ENCODE measurements around the gene ANKRD13B. TPM values are rescaled to one million over a fixed set of nuclear protein-coding genes. Genes with fewer than 3 reads are reported as not detected.

Gene ANKRD13B
- total and polyA plus RNA-seq, 2 of the 13 experiments (the other 11 are each of a cell fraction or from before 2014, with no cell fraction given): 1.7 to 1.8 TPM

GRCh38 chr17:29574732-29575510 is 18.0 kb upstream of the ANKRD13B start (continued):
- no peak for TF ChIP-seq SP140L (CRISPR knock-in tag; IDR thresholded peaks at IDR 0.05; ENCODE audit: borderline replicate concordance)
- TF ChIP-seq RFX3 (CRISPR knock-in tag; IDR thresholded peaks at IDR 0.05): no peak
- no peak for TF ChIP-seq DZIP1 (CRISPR knock-in tag; IDR thresholded peaks at IDR 0.05)
- peak; percentile 39; the same call in 1 of the 2 replicates for TF ChIP-seq MEIS1 (CRISPR knock-in tag; IDR thresholded peaks at IDR 0.05; ENCODE audit: borderline replicate concordance)
- no peak for TF ChIP-seq ETV6 (CRISPR knock-in tag; conservative IDR thresholded peaks at IDR 0.05)
- TF ChIP-seq SALL2 (CRISPR knock-in tag; IDR thresholded peaks at IDR 0.05): 0 out of 2 replicates have a peak, but pooled peaks have one; percentile 13
- TF ChIP-seq ZNF274 (CRISPR knock-in tag; IDR thresholded peaks at IDR 0.05): no peak
- peak; percentile 83; the same call in 1 of the 2 replicates for TF ChIP-seq ZNF788 (CRISPR knock-in tag; IDR thresholded peaks at IDR 0.05; ENCODE audit: borderline replicate concordance)
- peak; percentile 66; the same call in 1 of the 2 replicates for TF ChIP-seq ZFY (CRISPR knock-in tag; IDR thresholded peaks at IDR 0.05)
- peak; percentile 85 for TF ChIP-seq HOXA3 (CRISPR knock-in tag; IDR thresholded peaks at IDR 0.05)
- TF ChIP-seq, protein P1, sequence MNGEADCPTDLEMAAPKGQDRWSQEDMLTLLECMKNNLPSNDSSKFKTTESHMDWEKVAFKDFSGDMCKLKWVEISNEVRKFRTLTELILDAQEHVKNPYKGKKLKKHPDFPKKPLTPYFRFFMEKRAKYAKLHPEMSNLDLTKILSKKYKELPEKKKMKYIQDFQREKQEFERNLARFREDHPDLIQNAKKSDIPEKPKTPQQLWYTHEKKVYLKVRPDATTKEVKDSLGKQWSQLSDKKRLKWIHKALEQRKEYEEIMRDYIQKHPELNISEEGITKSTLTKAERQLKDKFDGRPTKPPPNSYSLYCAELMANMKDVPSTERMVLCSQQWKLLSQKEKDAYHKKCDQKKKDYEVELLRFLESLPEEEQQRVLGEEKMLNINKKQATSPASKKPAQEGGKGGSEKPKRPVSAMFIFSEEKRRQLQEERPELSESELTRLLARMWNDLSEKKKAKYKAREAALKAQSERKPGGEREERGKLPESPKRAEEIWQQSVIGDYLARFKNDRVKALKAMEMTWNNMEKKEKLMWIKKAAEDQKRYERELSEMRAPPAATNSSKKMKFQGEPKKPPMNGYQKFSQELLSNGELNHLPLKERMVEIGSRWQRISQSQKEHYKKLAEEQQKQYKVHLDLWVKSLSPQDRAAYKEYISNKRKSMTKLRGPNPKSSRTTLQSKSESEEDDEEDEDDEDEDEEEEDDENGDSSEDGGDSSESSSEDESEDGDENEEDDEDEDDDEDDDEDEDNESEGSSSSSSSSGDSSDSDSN (CRISPR knock-in tag; IDR thresholded peaks at IDR 0.05): peak; percentile 93
- no peak for TF ChIP-seq ZNF839 (CRISPR knock-in tag; IDR thresholded peaks at IDR 0.05; ENCODE audit: borderline replicate concordance)
- TF ChIP-seq MAFG (CRISPR knock-in tag; IDR thresholded peaks at IDR 0.05): peak; percentile 96
- TF ChIP-seq TBX2 (CRISPR knock-in tag; IDR thresholded peaks at IDR 0.05; ENCODE audit: borderline replicate concordance): peak; percentile 84
- TF ChIP-seq, protein P2, sequence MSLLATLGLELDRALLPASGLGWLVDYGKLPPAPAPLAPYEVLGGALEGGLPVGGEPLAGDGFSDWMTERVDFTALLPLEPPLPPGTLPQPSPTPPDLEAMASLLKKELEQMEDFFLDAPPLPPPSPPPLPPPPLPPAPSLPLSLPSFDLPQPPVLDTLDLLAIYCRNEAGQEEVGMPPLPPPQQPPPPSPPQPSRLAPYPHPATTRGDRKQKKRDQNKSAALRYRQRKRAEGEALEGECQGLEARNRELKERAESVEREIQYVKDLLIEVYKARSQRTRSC (CRISPR knock-in tag; IDR thresholded peaks at IDR 0.05; ENCODE audit: low read depth): 0 out of 2 replicates have a peak, but pooled peaks have one; percentile 46
- TF ChIP-seq, protein P3, sequence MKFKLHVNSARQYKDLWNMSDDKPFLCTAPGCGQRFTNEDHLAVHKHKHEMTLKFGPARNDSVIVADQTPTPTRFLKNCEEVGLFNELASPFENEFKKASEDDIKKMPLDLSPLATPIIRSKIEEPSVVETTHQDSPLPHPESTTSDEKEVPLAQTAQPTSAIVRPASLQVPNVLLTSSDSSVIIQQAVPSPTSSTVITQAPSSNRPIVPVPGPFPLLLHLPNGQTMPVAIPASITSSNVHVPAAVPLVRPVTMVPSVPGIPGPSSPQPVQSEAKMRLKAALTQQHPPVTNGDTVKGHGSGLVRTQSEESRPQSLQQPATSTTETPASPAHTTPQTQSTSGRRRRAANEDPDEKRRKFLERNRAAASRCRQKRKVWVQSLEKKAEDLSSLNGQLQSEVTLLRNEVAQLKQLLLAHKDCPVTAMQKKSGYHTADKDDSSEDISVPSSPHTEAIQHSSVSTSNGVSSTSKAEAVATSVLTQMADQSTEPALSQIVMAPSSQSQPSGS (CRISPR knock-in tag; IDR thresholded peaks at IDR 0.05): peak; percentile 77
- TF ChIP-seq EP300 (IDR thresholded peaks at IDR 0.05; ENCODE audit: low read depth in 2 of 2, low read length in 2 of 2): peak; percentile 46 to 62; a peak in 2 of 4 replicates
- TF ChIP-seq EP300 (CRISPR knock-in tag; IDR thresholded peaks at IDR 0.05; ENCODE audit: borderline replicate concordance): peak; percentile 62
- TF ChIP-seq GABPA (IDR thresholded peaks at IDR 0.05; ENCODE audit: low read depth, low read length): 0 out of 2 replicates have a peak, but pooled peaks have one; percentile 20
- TF ChIP-seq GABPA (CRISPR knock-in tag; IDR thresholded peaks at IDR 0.05; ENCODE audit: low read depth): peak; percentile 74
- peak; percentile 92 for TF ChIP-seq REPIN1 (CRISPR knock-in tag; IDR thresholded peaks at IDR 0.05; ENCODE audit: borderline replicate concordance, low read depth)

All from HepG2 (cell line).